PC-9 (cell line): ENCODE results near the gene CLPTM1L. TPM values are rescaled to one million over a fixed set of nuclear protein-coding genes. Genes with fewer than 3 reads are reported as not detected.

Experiments used
- BruUV-seq: library from RNA; stranded (reverse); fragments of 400-500 nt; replicated peaks from 2 replicates; lab custom pipeline; 2021; lab: Mats Ljungman, UMichigan
- CTCF ChIA-PET: fragments of 300-600 bp; sonication (Branson Sonifier 250); formaldehyde crosslinking; loops from one replicate; lab custom pipeline; 2022; ENCODE audit warnings: antibody characterized with exemption; lab: Charles Lee
- POLR2A ChIA-PET: fragments of 300-600 bp; sonication (Branson Sonifier 250); formaldehyde crosslinking; loops from one replicate; lab custom pipeline; 2022; ENCODE audit warnings: antibody characterized with exemption; ENCODE audit not compliant: unreplicated experiment; lab: Charles Lee
- DNase-seq, 2 experiments: peaks; one replicate each; pipeline versions ENCODE4 v3.0.0 to v3.0.0-alpha.2; 2015 to 2022; ENCODE audit warnings: mixed read lengths in 1 of 2
- H2AFZ ChIP-seq: fragments of 200-600 bp; sonication (generic); 2 replicates; pipeline ENCODE4 v1.8.1; 2017; ENCODE audit warnings: antibody characterized with exemption
- H3F3A ChIP-seq: fragments of 200-600 bp; sonication (generic); 2 replicates; pipeline ENCODE4 v1.8.1; 2017; ENCODE audit warnings: antibody characterized with exemption, mild to moderate bottlenecking, low read depth; ENCODE audit not compliant: insufficient read depth
- H3K27ac ChIP-seq: fragments of 200-600 bp; sonication (generic); 2 replicates; pipeline ENCODE4 v1.6.1; 2016; ENCODE audit warnings: mixed run types
- H3K27me3 ChIP-seq: fragments of 200-600 bp; sonication (generic); 2 replicates; pipeline ENCODE4 v1.6.1; 2016; ENCODE audit warnings: low read depth, mixed run types; ENCODE audit not compliant: insufficient read depth
- H3K36me3 ChIP-seq: fragments of 200-600 bp; sonication (generic); 2 replicates; pipeline ENCODE4 v1.6.1; 2016; ENCODE audit warnings: low read depth, mixed run types
- H3K4me1 ChIP-seq: fragments of 200-600 bp; sonication (generic); replicated peaks from 2 replicates; pipeline ENCODE4 v1.6.1; 2016; ENCODE audit warnings: mixed run types; ENCODE audit not compliant: insufficient read depth
- H3K4me2 ChIP-seq: fragments of 200-600 bp; sonication (generic); 2 replicates; pipeline ENCODE4 v1.6.1; 2017; ENCODE audit warnings: mixed run types
- H3K4me3 ChIP-seq: fragments of 200-600 bp; sonication (generic); 2 replicates; pipeline ENCODE4 v1.6.1; 2016; ENCODE audit warnings: mixed run types
- H3K79me2 ChIP-seq: fragments of 200-600 bp; sonication (generic); 2 replicates; pipeline ENCODE4 v1.6.1; 2017; ENCODE audit warnings: low read depth, mixed run types
- H3K9me2 ChIP-seq: fragments of 200-600 bp; sonication (generic); 2 replicates; pipeline ENCODE4 v1.8.1; 2017; ENCODE audit warnings: mild to moderate bottlenecking; ENCODE audit not compliant: insufficient read depth
- H3K9me3 ChIP-seq: fragments of 200-600 bp; sonication (generic); 2 replicates; pipeline ENCODE4 v1.8.1; 2016; ENCODE audit warnings: low read depth; ENCODE audit not compliant: insufficient read depth
- H4K20me1 ChIP-seq: fragments of 200-600 bp; sonication (generic); 2 replicates; pipeline ENCODE4 v1.8.1; 2017; ENCODE audit not compliant: insufficient read depth
- EZH2 ChIP-seq: fragments of 200-600 bp; sonication (generic); IDR thresholded peaks from 2 replicates; pipeline ENCODE4 v1.8.0; 2017; ENCODE audit warnings: antibody characterized with exemption, low read depth
- intact Hi-C: fragments of 100-400 bp; cut with micrococcal nuclease; formaldehyde crosslinking; loops from one replicate; pipeline ENCODE4 v1.10.0; 2022; ENCODE audit not compliant: unreplicated experiment
- total RNA-seq: library from RNA; stranded (reverse); gene quantifications from 2 replicates; pipeline ENCODE4 v1.2.3, GENCODE V29; 2021
- TF ChIP-seq, protein P1 (sequence below): fragments of 200-600 bp; sonication (generic); conservative IDR thresholded peaks from 2 replicates; pipeline ENCODE4 v1.6.1; 2017; ENCODE audit warnings: mixed run types, antibody characterized with exemption, mild to moderate bottlenecking, moderate library complexity

CLPTM1L gene
- total RNA-seq, 1 experiment from 2014 or later: 260 TPM

DNA sequence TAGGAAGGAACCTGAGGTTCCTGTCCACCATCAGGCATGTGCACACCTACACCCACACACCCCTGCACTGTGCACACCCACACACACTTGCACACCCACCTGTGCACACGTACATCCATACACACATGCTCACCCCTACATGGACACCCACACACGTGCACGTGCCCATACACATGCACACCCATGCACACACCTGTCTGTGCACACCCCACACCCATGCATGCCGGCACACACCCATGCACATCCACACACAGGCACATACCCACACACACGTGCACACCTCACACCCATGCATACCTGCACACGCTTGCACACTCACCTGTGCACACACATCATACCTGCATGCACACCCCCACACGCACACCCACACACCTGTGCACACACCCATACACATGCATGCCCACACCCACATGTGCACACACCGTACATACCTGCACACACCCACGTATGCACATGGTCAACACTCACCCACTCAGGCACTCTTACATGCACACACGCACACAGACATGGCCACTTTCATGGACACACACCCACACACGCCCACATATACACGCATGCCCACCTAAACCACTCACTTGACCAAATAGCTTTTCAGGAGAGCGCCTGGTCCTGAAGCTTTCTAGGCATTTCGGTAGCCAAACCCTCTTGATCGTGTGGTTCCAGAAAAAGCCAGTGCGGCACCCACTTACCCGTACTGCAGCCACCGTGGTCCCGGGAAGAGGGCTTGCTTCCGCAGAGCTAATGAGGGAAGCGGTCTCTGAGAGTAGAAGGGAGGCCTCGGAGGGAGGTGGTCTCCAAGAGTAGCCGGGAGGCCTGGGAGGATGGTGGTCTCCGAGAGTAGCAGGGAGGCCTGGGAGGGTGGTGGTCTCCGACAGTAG is 36.7 kb upstream of the CLPTM1L start:
- no peak for DNase-seq
- H3K27ac ChIP-seq: no peak overlapping the region
- BruUV-seq: no TSS peak
- no peak overlapping the region for H2AFZ ChIP-seq
- intact Hi-C loops: no loop called here
- H3K9me2 ChIP-seq: no peaks in the 10 kb centered on the region
- no peaks in the 10 kb centered on the region for H3K79me2 ChIP-seq
- no peak overlapping the region for H3K4me2 ChIP-seq
- ChIA-PET CTCF (no interaction called here), POLR2A (no interaction called here)
- H3K4me3 ChIP-seq: no peak overlapping the region
- H3F3A ChIP-seq: peaks cover 3% of the 10 kb centered on the region; the same call in 1 of the 2 replicates
- peaks cover 14% of the 10 kb centered on the region for H3K4me1 ChIP-seq
- no peak for TF ChIP-seq EZH2
- TF ChIP-seq, protein P1, sequence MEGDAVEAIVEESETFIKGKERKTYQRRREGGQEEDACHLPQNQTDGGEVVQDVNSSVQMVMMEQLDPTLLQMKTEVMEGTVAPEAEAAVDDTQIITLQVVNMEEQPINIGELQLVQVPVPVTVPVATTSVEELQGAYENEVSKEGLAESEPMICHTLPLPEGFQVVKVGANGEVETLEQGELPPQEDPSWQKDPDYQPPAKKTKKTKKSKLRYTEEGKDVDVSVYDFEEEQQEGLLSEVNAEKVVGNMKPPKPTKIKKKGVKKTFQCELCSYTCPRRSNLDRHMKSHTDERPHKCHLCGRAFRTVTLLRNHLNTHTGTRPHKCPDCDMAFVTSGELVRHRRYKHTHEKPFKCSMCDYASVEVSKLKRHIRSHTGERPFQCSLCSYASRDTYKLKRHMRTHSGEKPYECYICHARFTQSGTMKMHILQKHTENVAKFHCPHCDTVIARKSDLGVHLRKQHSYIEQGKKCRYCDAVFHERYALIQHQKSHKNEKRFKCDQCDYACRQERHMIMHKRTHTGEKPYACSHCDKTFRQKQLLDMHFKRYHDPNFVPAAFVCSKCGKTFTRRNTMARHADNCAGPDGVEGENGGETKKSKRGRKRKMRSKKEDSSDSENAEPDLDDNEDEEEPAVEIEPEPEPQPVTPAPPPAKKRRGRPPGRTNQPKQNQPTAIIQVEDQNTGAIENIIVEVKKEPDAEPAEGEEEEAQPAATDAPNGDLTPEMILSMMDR: no peak
- no peaks in the 10 kb centered on the region for H3K9me3 ChIP-seq
- H3K36me3 ChIP-seq: no peaks in the 10 kb centered on the region
- peaks cover 88% of the 10 kb centered on the region for H3K27me3 ChIP-seq
- H4K20me1 ChIP-seq: no peaks in the 10 kb centered on the region

DNA sequence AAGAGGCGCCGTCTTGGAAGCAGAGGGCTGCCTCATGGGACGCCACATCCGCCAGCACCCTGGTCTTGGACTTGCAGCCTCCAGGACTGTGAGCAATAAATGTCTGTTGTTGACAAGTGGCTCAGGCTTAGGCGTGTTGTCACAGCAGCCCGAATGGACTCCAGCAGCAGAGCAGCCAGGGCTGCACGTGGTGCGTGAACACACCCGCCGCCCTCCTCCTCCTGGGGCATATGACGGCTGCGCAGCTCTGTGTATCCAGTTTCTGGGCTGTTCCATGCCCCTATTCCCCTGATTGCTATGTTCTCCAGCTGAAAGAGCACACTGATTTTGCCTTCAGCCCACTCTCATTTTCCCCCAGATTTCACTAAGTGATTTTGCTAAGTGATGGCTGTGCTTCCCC is 36.0 kb upstream of the CLPTM1L start:
- ChIA-PET CTCF (no interaction called here), POLR2A (no interaction called here)
- H3K79me2 ChIP-seq: no peaks in the 10 kb centered on the region
- no peak overlapping the region for H2AFZ ChIP-seq
- no peak overlapping the region for H3K27ac ChIP-seq
- peaks cover 3% of the 10 kb centered on the region; the same call in 1 of the 2 replicates for H3F3A ChIP-seq
- TF ChIP-seq EZH2: no peak
- TF ChIP-seq, protein P1: no peak
- H3K36me3 ChIP-seq: no peaks in the 10 kb centered on the region
- no peaks in the 10 kb centered on the region for H3K9me2 ChIP-seq
- BruUV-seq: no TSS peak
- H3K27me3 ChIP-seq: peaks cover 86% of the 10 kb centered on the region
- H3K4me2 ChIP-seq: no peak overlapping the region
- H4K20me1 ChIP-seq: no peaks in the 10 kb centered on the region
- H3K9me3 ChIP-seq: no peaks in the 10 kb centered on the region
- intact Hi-C loops: no loop called here
- DNase-seq: no peak
- H3K4me3 ChIP-seq: no peak overlapping the region
- H3K4me1 ChIP-seq: peaks cover 14% of the 10 kb centered on the region

DNA sequence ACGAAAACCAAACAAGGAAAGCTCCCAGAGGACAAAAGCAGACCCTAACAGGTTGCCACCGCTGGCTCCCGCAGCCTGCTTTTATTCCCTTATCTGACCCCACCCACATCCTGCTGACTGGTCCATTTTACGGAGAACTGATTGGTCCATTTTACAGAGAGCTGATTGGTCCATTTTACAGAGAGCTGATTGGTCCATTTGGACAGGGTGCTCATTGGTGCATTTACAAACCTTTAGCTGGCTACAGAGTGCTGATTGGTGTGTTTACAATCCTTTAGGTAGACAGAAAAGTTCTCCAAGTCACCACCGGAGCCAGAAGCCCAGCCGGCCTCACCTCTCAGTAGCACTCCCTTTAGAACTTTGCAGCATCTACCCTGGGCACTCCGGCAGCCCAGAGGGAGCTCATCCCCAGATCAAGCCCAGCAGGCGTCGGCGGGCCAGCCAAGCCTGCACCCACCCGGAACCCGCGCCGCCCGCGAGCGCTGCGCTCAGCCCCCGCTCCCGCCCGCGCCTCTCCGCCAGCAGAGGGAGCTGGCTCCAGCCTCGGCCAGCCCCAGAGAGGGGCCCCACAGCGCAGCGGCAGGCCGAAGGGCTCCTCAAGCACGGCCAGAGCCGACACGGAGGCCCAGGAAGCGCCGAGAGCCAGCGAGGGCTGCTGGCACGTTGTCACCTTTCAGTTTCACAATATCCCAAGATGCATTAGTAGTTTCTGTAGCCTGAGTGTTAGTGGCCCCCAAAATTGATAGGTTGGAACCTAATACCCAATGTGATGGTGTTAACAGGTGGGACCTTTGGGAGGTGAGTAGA is 35.3 kb upstream of the CLPTM1L start:
- no peak overlapping the region for H3K4me3 ChIP-seq
- H3K27ac ChIP-seq: no peak overlapping the region
- H3K36me3 ChIP-seq: no peaks in the 10 kb centered on the region
- H3K27me3 ChIP-seq: peaks cover 86% of the 10 kb centered on the region
- no peaks in the 10 kb centered on the region for H4K20me1 ChIP-seq
- no peaks in the 10 kb centered on the region for H3K9me3 ChIP-seq
- CTCF ChIA-PET: interaction anchor here (0.6 kb wide), 1 partner anchor 369 kb away, joined by 5 read pairs; no protein-coding TSS in a partner anchor
- no peaks in the 10 kb centered on the region for H3K79me2 ChIP-seq
- H3F3A ChIP-seq: peaks cover 3% of the 10 kb centered on the region; the same call in 1 of the 2 replicates
- BruUV-seq: no TSS peak
- H3K9me2 ChIP-seq: no peaks in the 10 kb centered on the region
- H3K4me1 ChIP-seq: peaks cover 7% of the 10 kb centered on the region
- H2AFZ ChIP-seq: no peak overlapping the region
- intact Hi-C loops: no loop called here
- POLR2A ChIA-PET: no interaction called here
- H3K4me2 ChIP-seq: no peak overlapping the region
- no peak for DNase-seq
- no peak for TF ChIP-seq EZH2
- TF ChIP-seq, protein P1: no peak
